ENCODE data around the gene SQOR.

The SQOR gene

DNA sequence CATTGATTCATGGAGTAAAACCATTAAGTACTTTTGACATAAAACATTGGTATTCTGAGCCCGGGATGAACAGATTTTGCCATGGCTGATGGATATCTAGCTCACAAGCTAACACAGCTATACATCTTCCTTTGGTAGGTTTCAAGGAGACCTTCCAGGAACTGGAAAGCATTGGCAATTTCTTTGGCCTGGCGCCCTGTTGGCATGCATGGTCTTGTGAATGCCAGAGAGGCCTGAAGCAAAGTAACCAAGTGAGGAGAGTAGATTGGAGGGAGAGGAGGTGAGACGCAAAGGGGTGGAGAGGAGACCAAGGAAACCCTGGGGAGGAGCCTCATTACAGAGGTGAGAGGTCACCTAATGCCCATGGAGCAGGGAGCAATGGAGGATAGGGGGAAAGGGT, 67.2 kb downstream of the SQOR start:
- H4K91ac ChIP-seq (ENCODE audit: low read depth, low read length, poor library complexity) = no peak overlapping the region
- DNase-seq (ENCODE audit: low spot score) = no peak
- no peak overlapping the region for H2BK120ac ChIP-seq (ENCODE audit: low read depth, low read length)
- H3K27me3 ChIP-seq (ENCODE audit: control insufficient read depth in 3 of 3, insufficient read depth in 3 of 3, low read depth in 1 of 3, low read length in 3 of 3) = peaks cover 0 to 29% (median 0%) of the 10 kb centered on the region in 3 experiments
- no peak overlapping the region for H3K4me2 ChIP-seq (ENCODE audit: insufficient read depth, low read length, poor library complexity, severe bottlenecking)
- no peak overlapping the region for H2BK12ac ChIP-seq (ENCODE audit: low read length)
- no peak overlapping the region for H4K8ac ChIP-seq (ENCODE audit: low read depth, low read length)
- no peak overlapping the region for H2AFZ ChIP-seq (ENCODE audit: low read length)
- H3K9me3 ChIP-seq (replicated peaks in 1 of 2; ENCODE audit: control insufficient read depth in 2 of 2, insufficient read depth in 1 of 2, low read depth in 1 of 2, low read length in 2 of 2) = peaks cover 0 to 3% of the 10 kb centered on the region in 2 donors
- H3K23ac ChIP-seq (ENCODE audit: low read depth, low read length, poor library complexity) = no peak overlapping the region
- no peaks in the 10 kb centered on the region for H3K79me1 ChIP-seq (ENCODE audit: low read depth, low read length)
- no peak overlapping the region for H2AK5ac ChIP-seq (ENCODE audit: low read depth, low read length)
- H3K4me3 ChIP-seq (ENCODE audit: low read length in 2 of 2) = no peak overlapping the region
- H3K14ac ChIP-seq (ENCODE audit: low read length) = no peak overlapping the region
- H3K4ac ChIP-seq (ENCODE audit: low read length) = no peak overlapping the region
- H2BK15ac ChIP-seq (ENCODE audit: low read length) = no peak overlapping the region
- no peak overlapping the region for H3K18ac ChIP-seq (ENCODE audit: low read length)
- WGBS, 2 donors (ENCODE audit: extremely low coverage in 2 of 2, insufficient read length in 2 of 2, insufficient replicate concordance in 1 of 2) = no CpG with 5 or more reads among the region's 3 CpGs
- no peak overlapping the region for H3K9ac ChIP-seq (ENCODE audit: low read depth, low read length, poor library complexity)
- no peaks in the 10 kb centered on the region for H3K36me3 ChIP-seq (replicated peaks in 1 of 2; ENCODE audit: control insufficient read depth in 2 of 2, insufficient read depth in 2 of 2, low read length in 2 of 2)
- H3K27ac ChIP-seq (replicated peaks; ENCODE audit: low read length) = no peak overlapping the region
- no peak overlapping the region for H2BK5ac ChIP-seq (ENCODE audit: low read length)
- H3K4me1 ChIP-seq (ENCODE audit: control insufficient read depth in 2 of 2, insufficient read depth in 1 of 2, low read depth in 1 of 2, low read length in 2 of 2) = peaks cover 0 to 2% of the 10 kb centered on the region in 2 donors

DNA sequence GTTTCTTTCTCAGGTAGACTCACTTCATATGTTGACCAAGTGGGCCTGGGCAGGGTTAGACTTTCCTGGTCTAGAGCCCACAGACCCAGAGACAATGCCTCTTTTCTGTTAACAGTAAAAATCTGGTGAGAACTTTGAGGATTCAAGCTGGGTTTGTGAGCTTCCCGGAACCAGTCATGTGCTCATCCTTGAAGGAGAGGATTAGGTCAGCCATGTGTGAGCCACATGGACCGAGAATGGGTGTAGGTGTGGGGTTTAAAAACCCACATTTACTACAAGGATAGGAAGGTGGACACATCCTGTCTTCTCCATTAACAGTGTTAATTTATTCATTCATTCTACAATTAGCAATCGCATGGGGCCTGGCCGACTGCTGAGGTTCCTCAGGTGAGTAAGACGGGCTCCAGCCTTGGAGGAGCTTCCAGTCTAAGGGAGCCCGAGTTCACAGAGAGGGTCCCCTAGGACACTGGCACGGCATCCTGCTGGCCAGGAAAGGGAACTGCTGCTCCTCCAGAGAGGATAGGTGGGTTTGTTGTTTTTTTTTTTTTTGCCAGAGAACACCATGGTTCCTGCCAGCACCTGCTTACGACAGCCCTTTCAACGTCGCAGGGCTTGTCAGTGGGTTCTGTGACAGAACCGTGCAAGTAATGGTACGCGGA, 69.0 kb downstream of the SQOR start:
- H3K27ac ChIP-seq (replicated peaks; ENCODE audit: low read length) = peak overlapping the region; percentile 51
- DNase-seq (ENCODE audit: low spot score) = peak; percentile 12

DNA sequence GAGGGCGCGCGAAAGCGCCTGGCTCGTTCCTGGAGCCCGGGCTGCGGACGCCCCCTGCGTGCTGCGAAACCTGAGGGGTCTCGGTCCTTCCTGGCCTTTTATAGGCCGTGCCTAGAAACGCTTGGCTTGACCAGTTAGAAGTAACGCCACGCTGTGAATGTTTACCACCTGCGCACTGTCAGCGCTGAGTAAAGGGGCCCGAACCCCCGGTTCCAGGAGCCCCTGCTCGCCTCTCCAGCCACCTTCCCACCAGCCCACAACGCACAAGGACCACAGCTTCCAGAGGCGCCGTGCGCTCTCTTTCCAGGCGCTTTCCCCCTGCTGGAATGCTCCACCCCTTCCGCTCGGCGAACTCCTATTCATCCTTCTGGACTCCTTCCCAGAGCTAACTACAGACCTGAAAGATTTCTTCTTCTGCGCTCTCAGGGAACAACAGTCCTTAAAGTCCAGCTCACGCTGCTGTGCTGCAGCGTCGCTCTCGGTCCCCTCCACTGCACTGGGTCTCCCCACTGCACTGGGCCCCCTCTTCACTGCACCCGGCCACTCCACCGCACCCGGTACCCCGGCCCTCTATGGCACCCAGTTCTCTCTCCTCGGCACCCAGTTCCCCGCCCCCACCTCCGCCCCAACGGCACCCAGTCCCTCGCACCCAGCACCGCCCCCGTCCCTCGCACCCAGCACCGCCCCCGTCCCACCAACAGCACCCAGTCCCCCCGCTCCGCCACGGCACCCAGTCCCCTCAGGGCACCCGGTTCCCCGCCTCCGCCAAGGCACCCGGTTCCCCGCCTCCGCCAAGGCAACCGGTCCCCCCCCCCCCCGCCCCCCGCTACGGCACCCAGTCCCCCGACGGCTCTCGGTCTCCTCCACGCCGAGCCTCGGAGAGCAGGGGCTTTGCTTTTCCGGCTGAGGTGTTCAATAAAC, 69.8 kb downstream of the SQOR start:
- peak overlapping the region; percentile 94 for H3K18ac ChIP-seq (ENCODE audit: low read length)
- H2AFZ ChIP-seq (ENCODE audit: low read length) = peak overlapping the region; percentile 97
- peaks cover 0 to 29% (median 0%) of the 10 kb centered on the region in 3 experiments for H3K27me3 ChIP-seq (ENCODE audit: control insufficient read depth in 3 of 3, insufficient read depth in 3 of 3, low read depth in 1 of 3, low read length in 3 of 3)
- no peak overlapping the region for H2BK5ac ChIP-seq (ENCODE audit: low read length)
- H3K4me1 ChIP-seq (ENCODE audit: control insufficient read depth in 2 of 2, insufficient read depth in 1 of 2, low read depth in 1 of 2, low read length in 2 of 2) = peaks cover 0 to 2% of the 10 kb centered on the region in 2 donors
- H3K4ac ChIP-seq (ENCODE audit: low read length) = no peak overlapping the region
- H2AK5ac ChIP-seq (ENCODE audit: low read depth, low read length) = no peak overlapping the region
- H2BK120ac ChIP-seq (ENCODE audit: low read depth, low read length) = no peak overlapping the region
- H3K79me1 ChIP-seq (ENCODE audit: low read depth, low read length) = no peaks in the 10 kb centered on the region
- no peak overlapping the region for H4K91ac ChIP-seq (ENCODE audit: low read depth, low read length, poor library complexity)
- H2BK15ac ChIP-seq (ENCODE audit: low read length) = peak overlapping the region; percentile 64
- H3K14ac ChIP-seq (ENCODE audit: low read length) = no peak overlapping the region
- no peaks in the 10 kb centered on the region for H3K36me3 ChIP-seq (replicated peaks in 1 of 2; ENCODE audit: control insufficient read depth in 2 of 2, insufficient read depth in 2 of 2, low read length in 2 of 2)
- peak overlapping the region; percentile 78 for H3K9ac ChIP-seq (ENCODE audit: low read depth, low read length, poor library complexity)
- peak; percentile 38 for DNase-seq (ENCODE audit: low spot score)
- peaks cover 0 to 3% of the 10 kb centered on the region in 2 donors for H3K9me3 ChIP-seq (replicated peaks in 1 of 2; ENCODE audit: control insufficient read depth in 2 of 2, insufficient read depth in 1 of 2, low read depth in 1 of 2, low read length in 2 of 2)
- peak overlapping the region; percentile 48 to 86 for H3K4me3 ChIP-seq (ENCODE audit: low read length in 2 of 2)
- H3K23ac ChIP-seq (ENCODE audit: low read depth, low read length, poor library complexity) = no peak overlapping the region
- no peak overlapping the region for H4K8ac ChIP-seq (ENCODE audit: low read depth, low read length)
- peak overlapping the region; percentile 85 for H3K27ac ChIP-seq (replicated peaks; ENCODE audit: low read length)
- WGBS, 2 donors (ENCODE audit: extremely low coverage in 2 of 2, insufficient read length in 2 of 2, insufficient replicate concordance in 1 of 2) = no CpG with 5 or more reads among the region's 67 CpGs
- H2BK12ac ChIP-seq (ENCODE audit: low read length) = no peak overlapping the region
- peak overlapping the region; percentile 73 for H3K4me2 ChIP-seq (ENCODE audit: insufficient read depth, low read length, poor library complexity, severe bottlenecking)

More for the DNA sequence above, 69.0 kb downstream of the SQOR start:
- Histone ChIP-seq H3K4me1 (ENCODE audit: control insufficient read depth in 2 of 2, insufficient read depth in 1 of 2, low read depth in 1 of 2, low read length in 2 of 2) (peaks cover 0 to 2% of the 10 kb centered on the region in 2 donors), H3K36me3 (replicated peaks in 1 of 2; ENCODE audit: control insufficient read depth in 2 of 2, insufficient read depth in 2 of 2, low read length in 2 of 2) (no peaks in the 10 kb centered on the region), H2BK12ac (ENCODE audit: low read length) (no peak overlapping the region), H4K91ac (ENCODE audit: low read depth, low read length, poor library complexity) (no peak overlapping the region), H3K4ac (ENCODE audit: low read length) (no peak overlapping the region), H3K9ac (ENCODE audit: low read depth, low read length, poor library complexity) (peak overlapping the region; percentile 78), H3K27me3 (ENCODE audit: control insufficient read depth in 3 of 3, insufficient read depth in 3 of 3, low read depth in 1 of 3, low read length in 3 of 3) (peaks cover 0 to 29% (median 0%) of the 10 kb centered on the region in 3 experiments), H3K9me3 (replicated peaks in 1 of 2; ENCODE audit: control insufficient read depth in 2 of 2, insufficient read depth in 1 of 2, low read depth in 1 of 2, low read length in 2 of 2) (peaks cover 0 to 3% of the 10 kb centered on the region in 2 donors), H3K79me1 (ENCODE audit: low read depth, low read length) (no peaks in the 10 kb centered on the region), H3K4me2 (ENCODE audit: insufficient read depth, low read length, poor library complexity, severe bottlenecking) (peak overlapping the region; percentile 73), H3K18ac (ENCODE audit: low read length) (peak overlapping the region; percentile 85), H2AFZ (ENCODE audit: low read length) (peak overlapping the region; percentile 97), H3K23ac (ENCODE audit: low read depth, low read length, poor library complexity) (no peak overlapping the region), H2AK5ac (ENCODE audit: low read depth, low read length) (no peak overlapping the region), H2BK15ac (ENCODE audit: low read length) (peak overlapping the region; percentile 64), H3K4me3 (ENCODE audit: low read length in 2 of 2) (peak overlapping the region; percentile 48 to 86), H3K14ac (ENCODE audit: low read length) (no peak overlapping the region), H2BK5ac (ENCODE audit: low read length) (no peak overlapping the region), H4K8ac (ENCODE audit: low read depth, low read length) (no peak overlapping the region), H2BK120ac (ENCODE audit: low read depth, low read length) (no peak overlapping the region)
- WGBS, 2 donors (ENCODE audit: extremely low coverage in 2 of 2, insufficient read length in 2 of 2, insufficient replicate concordance in 1 of 2) = no CpG with 5 or more reads among the region's 13 CpGs

Measured in neuronal stem cell (in vitro differentiated cells).